ENCODE measurements around the gene TBCB. TPM values are rescaled to one million over a fixed set of nuclear protein-coding genes. Genes with fewer than 3 reads are reported as not detected.

Gene TBCB
- total RNA-seq, 1 experiment from 2014 or later, result 122 TPM

DNA sequence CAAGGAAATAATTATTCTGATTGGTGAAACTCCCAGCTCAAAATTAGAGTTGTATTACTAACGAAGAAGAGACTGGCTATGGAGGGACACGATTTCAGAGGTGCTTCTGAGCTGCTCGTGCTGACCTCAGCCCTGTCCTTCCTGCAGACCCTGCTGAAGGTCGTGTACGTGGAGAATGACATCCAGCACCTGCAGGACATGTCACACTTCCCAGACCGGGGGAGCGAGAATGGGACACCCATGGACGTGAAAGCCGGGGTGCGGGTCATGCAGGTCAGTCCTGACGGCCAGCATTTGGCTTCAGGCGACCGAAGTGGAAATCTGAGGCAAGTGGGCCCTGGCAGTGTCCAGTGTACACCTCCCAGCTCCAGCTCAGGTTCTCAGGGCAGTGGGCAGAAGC, 32.4 kb upstream of the TBCB start:
- ChIA-PET CTCF (interaction anchor here (1.1 to 1.5 kb wide), 2 partner anchors 22 to 29 kb away, joined by 3 to 6 read pairs; partner anchors contain the start of gene THAP8), POLR2A (interaction anchor here (0.7 kb wide), 1 partner anchor 21 kb away, joined by 3 read pairs; no protein-coding TSS in a partner anchor)
- intact Hi-C loops (cut with micrococcal nuclease), result no loop called here
- TF ChIP-seq, protein P1, sequence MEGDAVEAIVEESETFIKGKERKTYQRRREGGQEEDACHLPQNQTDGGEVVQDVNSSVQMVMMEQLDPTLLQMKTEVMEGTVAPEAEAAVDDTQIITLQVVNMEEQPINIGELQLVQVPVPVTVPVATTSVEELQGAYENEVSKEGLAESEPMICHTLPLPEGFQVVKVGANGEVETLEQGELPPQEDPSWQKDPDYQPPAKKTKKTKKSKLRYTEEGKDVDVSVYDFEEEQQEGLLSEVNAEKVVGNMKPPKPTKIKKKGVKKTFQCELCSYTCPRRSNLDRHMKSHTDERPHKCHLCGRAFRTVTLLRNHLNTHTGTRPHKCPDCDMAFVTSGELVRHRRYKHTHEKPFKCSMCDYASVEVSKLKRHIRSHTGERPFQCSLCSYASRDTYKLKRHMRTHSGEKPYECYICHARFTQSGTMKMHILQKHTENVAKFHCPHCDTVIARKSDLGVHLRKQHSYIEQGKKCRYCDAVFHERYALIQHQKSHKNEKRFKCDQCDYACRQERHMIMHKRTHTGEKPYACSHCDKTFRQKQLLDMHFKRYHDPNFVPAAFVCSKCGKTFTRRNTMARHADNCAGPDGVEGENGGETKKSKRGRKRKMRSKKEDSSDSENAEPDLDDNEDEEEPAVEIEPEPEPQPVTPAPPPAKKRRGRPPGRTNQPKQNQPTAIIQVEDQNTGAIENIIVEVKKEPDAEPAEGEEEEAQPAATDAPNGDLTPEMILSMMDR (IDR thresholded peaks at IDR 0.05; ENCODE audit: unreplicated experiment), result no peak
- Mint-ChIP-seq H3K4me3 (ENCODE audit: unreplicated experiment) (no peak overlapping the region), H3K36me3 (ENCODE audit: insufficient read depth, unreplicated experiment) (peaks cover 16% of the 10 kb centered on the region), H3K27ac (ENCODE audit: low read depth, unreplicated experiment) (no peak overlapping the region), H3K4me1 (ENCODE audit: insufficient read depth, unreplicated experiment) (peaks cover 5% of the 10 kb centered on the region), H3K9me3 (ENCODE audit: unreplicated experiment) (no peaks in the 10 kb centered on the region), H3K27me3 (ENCODE audit: insufficient read depth, unreplicated experiment) (no peaks in the 10 kb centered on the region)
- BruUV-seq (replicated peaks), result no TSS peak
- no peak for DNase-seq (ENCODE audit: unreplicated experiment)

DNA sequence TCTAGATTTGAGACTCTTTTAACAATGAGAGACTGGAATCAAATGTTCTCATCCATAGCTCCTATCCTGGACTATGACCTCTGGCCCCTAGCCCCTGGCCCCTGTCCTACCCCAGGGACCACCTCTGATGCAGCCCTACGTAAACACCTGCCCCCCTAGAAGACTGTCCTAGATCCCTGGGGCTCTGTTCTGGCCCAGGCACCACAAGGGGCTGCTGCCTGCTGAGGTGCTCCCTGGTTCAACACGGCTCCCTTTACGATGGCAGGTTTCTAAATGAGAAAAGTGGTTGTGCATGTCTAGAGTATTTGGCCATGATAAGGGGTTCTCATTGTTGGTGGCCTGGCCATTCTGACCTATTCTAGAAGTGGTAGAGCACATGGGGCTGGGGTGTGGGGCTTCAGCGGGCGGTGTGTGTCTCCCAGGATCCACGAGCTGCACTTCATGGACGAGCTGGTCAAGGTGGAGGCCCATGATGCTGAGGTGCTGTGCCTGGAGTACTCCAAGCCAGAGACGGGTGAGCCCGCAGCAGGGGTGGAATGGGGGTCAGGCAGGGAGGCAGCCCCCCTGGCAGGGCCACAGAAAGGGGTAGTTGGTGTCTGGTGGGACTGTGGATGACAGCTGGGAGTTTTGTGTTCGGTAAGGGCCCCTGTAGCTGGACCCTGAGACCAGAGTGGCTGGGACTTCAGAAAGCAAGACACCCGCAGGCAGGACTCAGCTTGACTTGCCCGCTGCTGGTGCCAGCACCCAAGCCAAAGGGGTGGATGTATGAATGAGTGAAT, 30.8 kb upstream of the TBCB start:
- CTCF ChIA-PET, result interaction anchor here (0.5 to 1.5 kb wide), 2 partner anchors 31 to 43 kb away, joined by 3 to 6 read pairs; partner anchors contain the start of gene THAP8
- no TSS peak for BruUV-seq (replicated peaks)
- TF ChIP-seq, protein P1 (IDR thresholded peaks at IDR 0.05; ENCODE audit: unreplicated experiment), result no peak
- intact Hi-C loops (cut with micrococcal nuclease), result no loop called here
- Mint-ChIP-seq H3K4me1 (ENCODE audit: insufficient read depth, unreplicated experiment) (peaks cover 5% of the 10 kb centered on the region), H3K4me3 (ENCODE audit: unreplicated experiment) (no peak overlapping the region), H3K9me3 (ENCODE audit: unreplicated experiment) (no peaks in the 10 kb centered on the region), H3K27me3 (ENCODE audit: insufficient read depth, unreplicated experiment) (no peaks in the 10 kb centered on the region), H3K36me3 (ENCODE audit: insufficient read depth, unreplicated experiment) (peaks cover 11% of the 10 kb centered on the region), H3K27ac (ENCODE audit: low read depth, unreplicated experiment) (no peak overlapping the region)
- POLR2A ChIA-PET, result no interaction called here
- no peak for DNase-seq (ENCODE audit: unreplicated experiment)

DNA sequence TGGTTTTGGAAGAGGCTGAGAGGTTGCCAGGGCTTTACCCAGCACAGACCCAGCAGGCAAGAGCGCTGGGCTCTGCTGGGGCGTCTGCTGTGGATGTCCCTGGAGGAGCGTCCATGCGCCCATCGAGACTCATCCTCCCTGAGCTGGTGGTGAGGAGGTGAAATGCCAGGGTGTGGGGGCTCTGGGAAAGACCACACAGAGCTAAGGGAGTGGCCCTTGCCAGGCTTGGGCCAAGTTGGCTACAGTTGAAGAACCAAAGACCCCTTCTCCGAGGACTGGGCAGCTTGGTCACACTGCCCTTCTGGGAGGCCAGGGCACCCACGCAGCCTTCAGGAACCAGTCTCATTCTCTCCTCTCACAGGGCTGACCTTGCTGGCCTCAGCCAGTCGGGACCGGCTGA, 28.9 kb upstream of the TBCB start:
- CTCF ChIA-PET, result interaction anchor here (0.5 kb wide), 1 partner anchor 48 kb away, joined by 3 read pairs; no protein-coding TSS in a partner anchor
- Mint-ChIP-seq H3K27me3 (ENCODE audit: insufficient read depth, unreplicated experiment) (no peaks in the 10 kb centered on the region), H3K4me3 (ENCODE audit: unreplicated experiment) (no peak overlapping the region), H3K36me3 (ENCODE audit: insufficient read depth, unreplicated experiment) (peaks cover 11% of the 10 kb centered on the region), H3K9me3 (ENCODE audit: unreplicated experiment) (no peaks in the 10 kb centered on the region), H3K27ac (ENCODE audit: low read depth, unreplicated experiment) (no peak overlapping the region), H3K4me1 (ENCODE audit: insufficient read depth, unreplicated experiment) (peaks cover 5% of the 10 kb centered on the region)
- TF ChIP-seq, protein P1 (IDR thresholded peaks at IDR 0.05; ENCODE audit: unreplicated experiment), result no peak
- no peak for DNase-seq (ENCODE audit: unreplicated experiment)
- POLR2A ChIA-PET, result interaction anchor here (0.6 to 0.8 kb wide), 2 partner anchors 72 to 1844 kb away, joined by 3 to 4 read pairs; partner anchors contain the start of gene ALKBH6
- intact Hi-C loops (cut with micrococcal nuclease), result no loop called here
- no TSS peak for BruUV-seq (replicated peaks)

DNA sequence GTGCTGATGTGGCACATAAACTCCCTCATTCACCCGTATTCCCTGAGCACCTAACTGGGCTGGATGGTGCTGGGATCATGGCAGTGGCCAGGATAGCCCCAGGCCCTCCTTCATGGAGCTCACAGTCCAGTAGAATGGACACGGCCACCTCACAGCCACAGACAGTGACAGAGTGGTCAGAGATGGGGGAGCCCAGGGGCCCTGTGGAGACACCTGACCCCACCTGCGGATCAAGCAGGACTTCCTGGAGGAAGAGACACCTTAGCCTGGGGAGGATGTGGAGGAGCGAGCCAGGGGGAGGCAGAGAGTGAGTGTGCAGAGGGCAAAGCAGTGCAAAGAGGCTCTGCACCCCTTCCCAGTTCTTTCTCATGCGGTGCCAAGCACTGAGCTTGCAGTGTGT, 25.4 kb upstream of the TBCB start:
- Mint-ChIP-seq H3K9me3 (ENCODE audit: unreplicated experiment) (no peaks in the 10 kb centered on the region), H3K4me3 (ENCODE audit: unreplicated experiment) (no peak overlapping the region), H3K36me3 (ENCODE audit: insufficient read depth, unreplicated experiment) (peaks cover 13% of the 10 kb centered on the region), H3K27me3 (ENCODE audit: insufficient read depth, unreplicated experiment) (no peaks in the 10 kb centered on the region), H3K27ac (ENCODE audit: low read depth, unreplicated experiment) (no peak overlapping the region), H3K4me1 (ENCODE audit: insufficient read depth, unreplicated experiment) (no peaks in the 10 kb centered on the region)
- CTCF ChIA-PET, result interaction anchor here (0.8 kb wide), 1 partner anchor 36 kb away, joined by 3 read pairs; no protein-coding TSS in a partner anchor
- no TSS peak for BruUV-seq (replicated peaks)
- POLR2A ChIA-PET, result no interaction called here
- no peak for DNase-seq (ENCODE audit: unreplicated experiment)
- intact Hi-C loops (cut with micrococcal nuclease), result no loop called here
- TF ChIP-seq, protein P1 (IDR thresholded peaks at IDR 0.05; ENCODE audit: unreplicated experiment), result no peak
